Measurements from ENCODE around the gene SNX13.

DNA sequence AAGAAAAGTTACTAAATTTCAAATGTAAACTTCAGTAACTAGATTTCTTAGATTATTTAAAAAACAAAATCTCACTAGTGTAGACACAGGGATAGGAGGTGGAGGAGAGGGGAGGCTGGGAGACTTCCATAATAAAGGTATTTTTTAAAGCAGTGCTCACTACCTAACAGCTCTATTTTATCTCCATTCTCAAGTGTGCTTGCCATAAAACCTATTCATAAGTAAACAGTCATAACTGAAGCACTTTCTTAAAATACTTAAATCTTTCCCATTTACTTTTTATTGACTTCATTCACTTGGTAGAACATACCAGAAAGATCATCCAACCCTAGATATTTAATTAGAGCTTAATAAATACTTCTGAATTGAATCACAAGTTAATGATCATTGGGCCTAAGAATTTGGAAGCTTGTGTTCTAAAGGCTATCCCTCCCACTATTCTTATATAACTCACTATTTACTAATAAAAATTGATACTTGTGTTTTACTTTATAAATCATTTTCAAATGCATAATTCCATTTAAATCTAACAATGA lies 107.4 kb downstream of the SNX13 start:
- TF ChIP-seq POLR2AphosphoS5 (IDR thresholded peaks at IDR 0.05; ENCODE audit: insufficient read depth, low read depth, low read length): no peak
- TF ChIP-seq, protein P1, sequence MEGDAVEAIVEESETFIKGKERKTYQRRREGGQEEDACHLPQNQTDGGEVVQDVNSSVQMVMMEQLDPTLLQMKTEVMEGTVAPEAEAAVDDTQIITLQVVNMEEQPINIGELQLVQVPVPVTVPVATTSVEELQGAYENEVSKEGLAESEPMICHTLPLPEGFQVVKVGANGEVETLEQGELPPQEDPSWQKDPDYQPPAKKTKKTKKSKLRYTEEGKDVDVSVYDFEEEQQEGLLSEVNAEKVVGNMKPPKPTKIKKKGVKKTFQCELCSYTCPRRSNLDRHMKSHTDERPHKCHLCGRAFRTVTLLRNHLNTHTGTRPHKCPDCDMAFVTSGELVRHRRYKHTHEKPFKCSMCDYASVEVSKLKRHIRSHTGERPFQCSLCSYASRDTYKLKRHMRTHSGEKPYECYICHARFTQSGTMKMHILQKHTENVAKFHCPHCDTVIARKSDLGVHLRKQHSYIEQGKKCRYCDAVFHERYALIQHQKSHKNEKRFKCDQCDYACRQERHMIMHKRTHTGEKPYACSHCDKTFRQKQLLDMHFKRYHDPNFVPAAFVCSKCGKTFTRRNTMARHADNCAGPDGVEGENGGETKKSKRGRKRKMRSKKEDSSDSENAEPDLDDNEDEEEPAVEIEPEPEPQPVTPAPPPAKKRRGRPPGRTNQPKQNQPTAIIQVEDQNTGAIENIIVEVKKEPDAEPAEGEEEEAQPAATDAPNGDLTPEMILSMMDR (IDR thresholded peaks at IDR 0.05; ENCODE audit: extremely low read depth in 1 of 2, insufficient read depth in 1 of 2, low read depth in 1 of 2, low read length in 2 of 2): no peak
- TF ChIP-seq GATA2 (IDR thresholded peaks at IDR 0.05; ENCODE audit: insufficient read depth, insufficient read length, low read depth, low read length): no peak
- no peak for TF ChIP-seq FOS (IDR thresholded peaks at IDR 0.05; ENCODE audit: borderline replicate concordance, insufficient read depth, low read length)
